Endothelial cell of umbilical vein (primary cell): ENCODE results near the gene HSD17B2.

Source experiments
- EZH2 ChIP-seq: IDR thresholded peaks from 2 replicates; pipeline ENCODE4 v1.6.1; 2012; ENCODE audit warnings: borderline replicate concordance, low read depth, mild to moderate bottlenecking, moderate library complexity, low read length, inconsistent platforms; ENCODE audit not compliant: severe bottlenecking
- POLR2A ChIP-seq: IDR thresholded peaks from 2 replicates; pipeline ENCODE4 v1.6.1; 2012; ENCODE audit warnings: low read depth, mild to moderate bottlenecking, control low read depth, low read length
- POLR2AphosphoS5 ChIP-seq: IDR thresholded peaks from 2 replicates; pipeline ENCODE4 v1.6.1; 2012; ENCODE audit warnings: low read depth, mild to moderate bottlenecking, control low read depth, low read length, moderate library complexity; ENCODE audit not compliant: insufficient read depth
- TF ChIP-seq, protein P1 (sequence below), 2 donors: IDR thresholded peaks; 1 replicate in 1 of 2; 2 replicates in 1 of 2; pipeline ENCODE4 v1.5.1; 2011; ENCODE audit warnings: low read length in 2 of 2, mild to moderate bottlenecking in 2 of 2, moderate library complexity in 2 of 2, control low read depth in 1 of 2, inconsistent platforms in 1 of 2, low read depth in 1 of 2; ENCODE audit not compliant: insufficient read depth in 1 of 2; ENCODE audit errors: extremely low read depth in 1 of 2
- TF ChIP-seq, protein P2 (sequence below): IDR thresholded peaks from 2 replicates; pipeline ENCODE4 v1.6.1; 2011; ENCODE audit not compliant: insufficient read depth, insufficient read length

DNA sequence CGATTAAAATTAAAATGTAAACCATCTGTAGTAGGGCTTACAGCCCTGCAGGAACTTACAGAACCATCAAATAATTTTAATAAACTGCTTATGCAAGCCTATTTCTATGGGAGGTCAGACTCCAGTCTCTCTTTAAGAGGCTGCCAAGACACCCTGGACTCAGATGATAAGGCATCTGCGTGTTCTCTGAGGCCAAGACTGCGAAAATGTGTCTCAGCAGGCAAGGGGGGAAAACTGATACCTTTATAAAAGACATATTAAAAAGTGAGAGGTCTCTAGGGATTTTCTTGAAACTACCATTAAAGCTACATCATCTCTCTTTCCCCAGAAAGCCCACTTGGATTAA is 102.7 kb downstream of the HSD17B2 start:
- TF ChIP-seq, protein P1, sequence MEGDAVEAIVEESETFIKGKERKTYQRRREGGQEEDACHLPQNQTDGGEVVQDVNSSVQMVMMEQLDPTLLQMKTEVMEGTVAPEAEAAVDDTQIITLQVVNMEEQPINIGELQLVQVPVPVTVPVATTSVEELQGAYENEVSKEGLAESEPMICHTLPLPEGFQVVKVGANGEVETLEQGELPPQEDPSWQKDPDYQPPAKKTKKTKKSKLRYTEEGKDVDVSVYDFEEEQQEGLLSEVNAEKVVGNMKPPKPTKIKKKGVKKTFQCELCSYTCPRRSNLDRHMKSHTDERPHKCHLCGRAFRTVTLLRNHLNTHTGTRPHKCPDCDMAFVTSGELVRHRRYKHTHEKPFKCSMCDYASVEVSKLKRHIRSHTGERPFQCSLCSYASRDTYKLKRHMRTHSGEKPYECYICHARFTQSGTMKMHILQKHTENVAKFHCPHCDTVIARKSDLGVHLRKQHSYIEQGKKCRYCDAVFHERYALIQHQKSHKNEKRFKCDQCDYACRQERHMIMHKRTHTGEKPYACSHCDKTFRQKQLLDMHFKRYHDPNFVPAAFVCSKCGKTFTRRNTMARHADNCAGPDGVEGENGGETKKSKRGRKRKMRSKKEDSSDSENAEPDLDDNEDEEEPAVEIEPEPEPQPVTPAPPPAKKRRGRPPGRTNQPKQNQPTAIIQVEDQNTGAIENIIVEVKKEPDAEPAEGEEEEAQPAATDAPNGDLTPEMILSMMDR (IDR thresholded peaks at IDR 0.05; ENCODE audit: extremely low read depth in 1 of 2, insufficient read depth in 1 of 2, low read depth in 1 of 2, low read length in 2 of 2) = no peak
- TF ChIP-seq POLR2AphosphoS5 = no peak
- no peak for TF ChIP-seq EZH2
- TF ChIP-seq POLR2A = no peak
- TF ChIP-seq, protein P2, sequence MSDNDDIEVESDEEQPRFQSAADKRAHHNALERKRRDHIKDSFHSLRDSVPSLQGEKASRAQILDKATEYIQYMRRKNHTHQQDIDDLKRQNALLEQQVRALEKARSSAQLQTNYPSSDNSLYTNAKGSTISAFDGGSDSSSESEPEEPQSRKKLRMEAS = no peak
